Tongue (tissue), 2 donors: ENCODE results near the gene TENM4. TPM values are rescaled to one million over a fixed set of nuclear protein-coding genes. Genes with fewer than 3 reads are reported as not detected.
A peak's percentile ranks its signal among the peaks of the same experiment; 100 is the strongest.

Experiments used
- DNase-seq: peaks from one replicate; pipeline ENCODE4 v3.0.0-alpha.2; 2015
- total RNA-seq: library from RNA; depleted of rRNA; stranded (reverse); fragments of >200 nt; gene quantifications from one replicate; pipeline ENCODE4 v1.2.3, GENCODE V29; 2014

The TENM4 gene
- total RNA-seq, 1 donor from 2014 or later = 63.7 TPM

DNA sequence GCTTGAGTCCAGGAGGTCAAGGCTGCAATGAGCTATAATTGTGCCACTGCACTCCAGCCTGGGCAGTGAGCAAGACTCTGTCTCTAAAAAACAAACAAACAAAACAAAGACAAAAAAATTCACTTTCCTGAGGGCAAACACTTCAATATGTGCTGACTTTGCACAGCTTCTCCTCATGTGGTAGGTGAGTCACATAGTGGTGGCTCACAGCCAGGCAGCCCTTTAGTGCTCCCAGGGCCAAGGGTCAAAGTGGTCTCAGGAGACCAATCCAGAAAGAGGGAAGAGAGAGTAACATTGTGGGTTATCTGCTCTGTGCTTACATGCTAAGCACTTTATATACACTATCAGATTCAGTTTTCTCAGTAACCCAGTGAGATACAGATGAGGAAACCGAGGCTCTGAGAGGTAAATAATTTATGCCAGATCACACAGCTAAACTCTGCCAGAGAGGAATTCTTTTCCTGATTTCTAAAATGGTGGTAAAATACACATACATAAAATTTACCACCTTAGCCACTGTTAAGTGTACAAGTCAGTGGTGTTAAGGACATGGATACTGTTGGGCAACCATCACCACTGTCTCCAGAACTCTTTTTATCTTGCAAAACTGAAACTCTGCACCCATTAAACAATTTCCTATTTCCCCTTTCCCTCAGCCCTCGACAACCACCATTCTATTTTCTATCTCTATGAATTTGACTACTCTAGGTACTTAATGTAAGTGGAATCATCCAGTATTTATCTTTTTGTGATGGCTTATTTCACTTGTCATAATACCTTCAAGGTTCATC, 634.4 kb downstream of the TENM4 start:
- DNase-seq = no peak

- no peak for DNase-seq
These were observed 635.8 kb downstream of the TENM4 start for GRCh38 chr11:78804991-78805390.

DNA sequence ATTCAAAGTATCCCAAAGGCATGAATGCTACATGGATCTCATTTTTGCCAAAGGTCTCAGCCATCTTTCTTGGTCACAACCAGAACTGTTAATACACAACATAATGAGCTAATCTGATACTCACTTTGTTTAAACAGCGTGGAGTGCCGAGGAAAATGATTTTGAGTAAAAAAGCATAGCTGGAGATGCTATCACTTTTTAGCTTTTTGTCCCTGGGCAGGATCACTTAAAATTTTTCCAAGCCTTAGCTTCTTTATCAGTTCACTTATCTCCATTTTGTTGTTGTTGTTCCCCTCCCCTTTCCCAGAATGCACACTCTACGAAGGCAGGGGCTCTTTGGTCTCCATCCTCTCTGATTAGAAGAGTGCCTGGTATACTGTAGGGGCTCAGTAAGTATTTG, 636.8 kb downstream of the TENM4 start:
- no peak for DNase-seq

DNA sequence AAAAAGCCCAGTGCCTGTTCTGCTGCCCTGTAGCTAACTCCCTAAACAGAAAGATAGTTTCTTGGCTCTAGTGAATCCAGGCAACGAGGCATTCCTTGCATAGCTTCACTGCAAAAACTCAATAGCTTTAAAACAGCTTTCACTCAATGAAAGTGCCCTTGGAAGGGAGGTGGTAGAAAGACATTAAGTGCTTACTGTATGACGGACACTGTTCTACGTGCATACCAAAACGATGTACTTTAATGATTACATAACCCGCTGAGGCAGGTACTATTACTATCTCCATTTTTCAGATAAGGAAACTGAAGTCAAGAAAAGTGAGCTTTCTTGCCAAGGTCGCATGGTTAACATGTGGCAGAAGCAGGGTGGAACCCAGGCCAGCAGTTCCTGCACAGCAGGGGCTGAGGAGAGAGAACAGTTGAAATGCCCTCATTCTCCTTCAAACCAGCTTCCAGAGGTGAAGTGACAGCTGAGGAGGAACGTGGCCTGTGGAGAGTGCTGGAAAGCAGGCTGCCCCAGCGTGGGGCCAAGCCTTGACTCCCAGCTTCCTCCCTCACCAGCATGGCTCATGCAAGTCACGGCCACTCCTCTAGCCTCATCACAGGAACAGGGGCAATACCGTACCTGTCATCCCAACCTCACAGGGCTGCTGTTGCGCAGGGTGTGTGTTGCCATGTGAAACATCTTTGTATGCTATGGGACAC, 638.6 kb downstream of the TENM4 start:
- peak; percentile 37 for DNase-seq

- peak; percentile 88 for DNase-seq
These were observed 639.5 kb downstream of the TENM4 start for GRCh38 chr11:78801161-78801884.

GRCh38 chr11:78800756-78801155, 640.1 kb downstream of the TENM4 start:
- no peak for DNase-seq

DNA sequence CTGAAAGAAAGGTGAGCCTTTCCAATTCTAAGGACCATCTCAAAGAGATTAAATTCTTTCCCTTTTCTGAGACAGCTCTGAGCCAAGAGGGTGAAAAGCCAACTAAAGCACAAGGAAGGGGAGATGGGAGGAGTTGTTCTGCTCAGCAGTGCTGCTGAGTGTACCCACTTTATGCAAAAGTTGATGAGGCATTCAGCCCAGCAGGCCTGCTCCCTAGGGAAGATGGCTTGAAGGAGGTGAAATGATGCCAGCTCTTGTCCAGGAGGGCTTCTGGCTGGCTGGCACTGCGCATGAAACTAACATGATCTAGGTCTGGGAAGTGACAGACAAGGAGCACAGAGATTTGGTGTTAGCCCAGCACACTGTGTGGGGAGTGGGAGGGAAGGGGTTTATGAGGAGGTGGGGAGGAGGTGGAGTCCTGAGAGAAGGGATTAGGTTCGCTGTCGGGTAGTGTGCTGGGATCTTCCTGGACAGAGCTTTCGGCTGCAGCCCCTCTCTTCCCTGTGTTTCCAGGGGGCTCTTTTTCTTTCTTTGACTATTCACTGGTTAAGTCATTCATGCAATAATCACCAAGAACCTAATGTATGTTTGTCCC, 640.6 kb downstream of the TENM4 start:
- no peak for DNase-seq

DNA sequence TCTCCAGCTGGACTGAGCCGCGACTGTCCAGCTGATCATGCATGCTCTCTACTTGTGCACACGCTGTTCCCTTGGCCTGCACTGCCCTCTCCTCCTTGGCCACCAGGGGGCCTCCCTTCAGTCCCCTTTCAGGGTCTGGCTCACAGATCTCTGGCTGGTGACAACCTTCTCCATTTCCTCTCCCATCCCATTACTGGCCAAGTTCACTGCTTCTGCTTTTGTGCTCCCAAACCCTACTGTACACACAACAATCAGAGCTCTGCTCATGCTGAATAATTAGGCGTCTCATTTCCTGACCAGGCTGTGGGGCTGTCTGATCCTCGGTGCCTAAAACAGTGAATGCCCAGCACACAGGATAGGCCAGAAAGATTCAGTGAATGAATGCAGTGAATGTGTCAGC, 642.2 kb downstream of the TENM4 start:
- peak; percentile 81 for DNase-seq

GRCh38 chr11:78797559-78797958, 643.3 kb downstream of the TENM4 start:
- DNase-seq = no peak

- DNase-seq = no peak
These were observed 643.9 kb downstream of the TENM4 start for GRCh38 chr11:78796956-78797355.

- DNase-seq = no peak
These were observed 645.1 kb downstream of the TENM4 start for GRCh38 chr11:78795621-78796261.

GRCh38 chr11:78791964-78792363, 648.9 kb downstream of the TENM4 start:
- no peak for DNase-seq

DNA sequence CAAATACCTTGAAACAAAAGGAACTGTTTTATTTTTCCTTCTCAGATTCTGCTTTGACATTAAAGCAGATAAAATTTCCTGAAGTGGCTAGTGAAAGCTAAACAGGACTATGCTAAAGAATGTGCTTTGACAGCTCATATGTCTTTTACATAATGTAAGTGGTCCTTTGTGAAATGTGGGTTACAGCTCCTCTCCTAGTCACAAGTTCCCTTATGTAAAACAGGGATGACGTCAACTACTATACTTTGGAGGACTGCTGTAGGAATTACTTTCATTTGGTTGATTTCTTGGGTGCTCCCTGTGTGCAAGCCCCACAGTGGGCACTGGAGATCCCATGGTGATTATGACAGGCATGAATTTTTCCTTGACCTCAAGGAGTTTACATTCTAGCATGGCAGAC, 649.6 kb downstream of the TENM4 start:
- DNase-seq = no peak

DNA sequence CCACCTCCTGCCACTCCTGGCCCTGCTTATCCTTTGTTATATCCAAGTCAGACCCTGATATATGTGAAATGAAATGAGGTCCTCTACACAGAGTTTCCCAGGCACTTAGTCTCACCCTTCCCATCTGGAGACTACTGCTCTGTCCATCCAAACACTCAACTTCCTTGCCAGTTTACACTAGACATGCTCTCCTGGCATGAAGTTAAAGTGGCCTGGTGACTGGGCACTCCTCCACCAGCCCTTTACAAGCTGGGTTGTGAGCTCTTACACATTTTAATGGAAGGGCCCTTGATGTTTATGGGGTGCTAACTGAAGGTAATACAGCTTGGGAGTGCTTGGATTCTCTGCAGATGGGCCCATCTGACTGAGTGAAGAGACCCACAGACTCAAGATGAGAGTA, 650.0 kb downstream of the TENM4 start:
- no peak for DNase-seq

DNA sequence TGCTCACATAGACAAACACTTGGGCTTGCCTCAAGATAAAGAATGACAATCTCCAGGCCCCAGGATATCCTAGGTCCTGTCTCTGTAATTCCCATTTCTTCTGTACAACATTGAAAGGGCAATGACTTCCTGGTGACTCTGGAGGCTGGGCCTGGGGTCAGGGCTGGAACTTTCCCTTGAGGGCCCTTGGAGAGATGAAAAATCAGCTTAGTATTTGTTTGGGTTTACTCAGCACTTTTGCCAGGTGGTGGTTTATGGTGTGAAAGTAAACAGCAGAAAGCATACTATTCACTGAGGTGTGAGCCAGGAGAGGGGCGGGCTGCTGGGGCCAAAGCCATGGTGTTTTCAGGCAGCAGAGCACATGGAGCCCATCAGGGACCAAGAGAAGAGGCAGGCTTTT, 651.5 kb downstream of the TENM4 start:
- no peak for DNase-seq

- DNase-seq = no peak
These were observed 652.3 kb downstream of the TENM4 start for GRCh38 chr11:78788533-78788932.

DNA sequence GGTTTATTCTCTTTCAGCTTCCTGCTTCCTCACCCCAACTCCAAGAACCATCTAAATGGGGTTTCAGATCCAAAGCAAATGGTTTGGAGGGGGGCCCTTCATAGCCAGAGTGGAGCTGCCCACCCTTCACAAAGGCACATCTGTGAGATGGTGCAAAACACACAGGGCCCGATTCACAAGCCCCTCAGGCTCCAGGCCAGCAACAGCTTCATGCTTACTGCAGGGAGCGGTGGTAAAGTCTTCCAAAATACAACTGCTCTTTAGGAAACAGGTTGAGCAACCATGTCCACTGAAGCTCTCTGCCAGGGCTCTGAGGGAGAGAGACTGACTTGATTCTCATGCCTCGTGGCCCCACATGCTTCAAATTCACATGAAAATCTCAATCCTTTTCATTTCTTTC, 653.1 kb downstream of the TENM4 start:
- peak; percentile 53 for DNase-seq

DNA sequence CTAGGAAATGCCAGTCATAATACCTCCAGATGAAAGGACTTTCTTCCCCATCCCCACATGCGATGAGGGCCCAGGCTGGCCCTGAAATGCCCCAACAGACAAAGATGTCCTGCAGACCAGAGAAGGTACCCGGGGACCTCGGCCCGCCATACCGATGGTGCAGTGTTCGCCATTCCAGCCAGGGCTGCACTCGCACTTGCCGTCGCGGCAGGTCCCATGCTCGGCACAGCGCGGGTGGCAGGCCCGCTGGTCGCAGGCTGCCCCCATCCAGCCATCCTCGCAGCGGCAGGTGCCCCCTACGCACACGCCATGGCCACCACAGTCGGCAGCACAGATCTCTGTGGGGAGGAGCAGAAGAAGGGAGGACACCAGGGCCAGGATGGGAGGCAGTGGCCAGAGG, 654.1 kb downstream of the TENM4 start:
- no peak for DNase-seq

- no peak for DNase-seq
These were observed 654.7 kb downstream of the TENM4 start for GRCh38 chr11:78786086-78786485.

GRCh38 chr11:78784321-78785061, 656.3 kb downstream of the TENM4 start:
- DNase-seq = no peak

- no peak for DNase-seq
These were observed 657.0 kb downstream of the TENM4 start for GRCh38 chr11:78783846-78784245.

DNA sequence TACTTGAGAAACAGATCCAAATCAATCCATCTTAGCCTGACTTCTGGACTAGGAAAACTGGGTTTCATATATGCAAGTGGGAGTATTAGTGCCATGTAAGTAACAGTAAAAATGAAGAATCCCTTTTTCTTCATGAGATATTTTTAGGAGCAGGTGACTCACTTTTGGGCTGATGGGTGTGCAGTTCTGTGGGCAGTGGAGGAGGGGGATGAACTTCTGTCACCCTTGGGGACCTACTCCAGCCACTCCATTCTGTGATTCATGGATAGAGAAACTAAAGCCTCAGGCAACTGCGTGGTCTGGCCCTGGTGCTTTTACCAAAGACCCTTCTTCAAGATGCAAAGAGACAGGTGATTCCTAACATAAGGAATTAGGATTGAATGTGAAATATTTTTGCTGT, 657.5 kb downstream of the TENM4 start:
- DNase-seq = no peak
